Right renal cortex interstitium (tissue), 3 donors: Measurements from ENCODE around the gene ITIH4. TPM values are rescaled to one million over a fixed set of nuclear protein-coding genes. Genes with fewer than 3 reads are reported as not detected.
"Not testable (repeated sequence)": the region's sequence is repeated elsewhere in the genome, so short reads cannot be mapped to it uniquely, and the experiment has no call there.

Experiments used
- DNase-seq, 3 donors: peaks; one replicate each; pipeline ENCODE4 v3.0.0-alpha.2; 2013; ENCODE audit warnings: low read depth in 3 of 3, low spot score in 2 of 3
- polyA plus RNA-seq, 3 donors: library from polyadenylated mRNA; unstranded; fragments of 120-200 nt; gene quantifications; one replicate each; pipeline ENCODE4 v1.2.1, GENCODE V29; 2013; ENCODE audit not compliant: insufficient read length in 3 of 3

The ITIH4 gene
- polyA plus RNA-seq, 3 donors, result 4.3 to 7.0 (median 5.2) TPM

GRCh38 chr3:52787246-52787645, 43.2 kb downstream of the ITIH4 start:
- no peak for DNase-seq

- DNase-seq, result no peak
These were observed 43.9 kb downstream of the ITIH4 start for GRCh38 chr3:52786330-52787215.

GRCh38 chr3:52784931-52785590, 45.4 kb downstream of the ITIH4 start:
- DNase-seq, result no peak

GRCh38 chr3:52784021-52784621, 46.4 kb downstream of the ITIH4 start:
- DNase-seq, result no peak

- no peak for DNase-seq
These were observed 47.3 kb downstream of the ITIH4 start for GRCh38 chr3:52783211-52783555.

GRCh38 chr3:52782412-52783210, 47.9 kb downstream of the ITIH4 start:
- no peak for DNase-seq

- DNase-seq, result no peak
These were observed 48.7 kb downstream of the ITIH4 start for GRCh38 chr3:52781741-52782140.

GRCh38 chr3:52779837-52780585, 50.5 kb downstream of the ITIH4 start:
- DNase-seq, result no peak

- no peak for DNase-seq
These were observed 51.2 kb downstream of the ITIH4 start for GRCh38 chr3:52779011-52779836.

- DNase-seq, result no peak
These were observed 52.3 kb downstream of the ITIH4 start for GRCh38 chr3:52777959-52778805.

GRCh38 chr3:52777127-52777958, 53.1 kb downstream of the ITIH4 start, which contains the start of gene ITIH1:
Gene ITIH1 (plus strand): TSS chr3:52777599. CDS start chr3:52777616, 17 bp downstream.
- DNase-seq, result no peak

- DNase-seq, result not testable (repeated sequence)
These were observed 54.0 kb downstream of the ITIH4 start for GRCh38 chr3:52776486-52776885.

GRCh38 chr3:52775877-52776276, 54.6 kb downstream of the ITIH4 start:
- DNase-seq, result no peak

- DNase-seq, result no peak
These were observed 55.3 kb downstream of the ITIH4 start for GRCh38 chr3:52774901-52775864.

GRCh38 chr3:52774066-52774713, 56.3 kb downstream of the ITIH4 start:
- no peak for DNase-seq
